Psoas muscle (tissue), 8 donors: ENCODE data around the gene AP1M1. TPM values are rescaled to one million over a fixed set of nuclear protein-coding genes. Genes with fewer than 3 reads are reported as not detected.

ENCODE experiments used
- ATAC-seq, 4 donors: fragments of 200-7000 bp; cut with Tn5 transposase; one replicate each; pipeline ENCODE4 v1.9.1; 2020; ENCODE audit warnings: moderate library complexity in 3 of 4, mild to moderate bottlenecking in 2 of 4
- DNase-seq, 2 donors: peaks; one replicate each; pipeline ENCODE4 v3.0.0-alpha.2; 2020
- H3K27ac ChIP-seq: fragments of 200-600 bp; one replicate; pipeline ENCODE4 v1.8.0; 2022
- H3K27me3 ChIP-seq, 3 donors: fragments of 200-600 bp in 1 of 3; one replicate each; pipeline versions ENCODE4 v1.6.1 to v1.8.0; 2013 to 2022; ENCODE audit warnings: low read length in 2 of 3, mild to moderate bottlenecking in 2 of 3, moderate library complexity in 1 of 3; ENCODE audit not compliant: insufficient read depth in 3 of 3
- H3K36me3 ChIP-seq, 2 donors: fragments of 200-600 bp in 1 of 2; one replicate each; pipeline versions ENCODE4 v1.6.1 to v1.8.0; 2013 to 2022; ENCODE audit warnings: low read depth in 1 of 2, mild to moderate bottlenecking in 1 of 2, moderate library complexity in 1 of 2; ENCODE audit not compliant: insufficient read depth in 1 of 2
- H3K4me1 ChIP-seq: fragments of 200-600 bp; one replicate; pipeline ENCODE4 v1.8.0; 2022
- H3K4me3 ChIP-seq: fragments of 200-600 bp; one replicate; pipeline ENCODE4 v1.8.0; 2022; ENCODE audit warnings: mild to moderate bottlenecking
- H3K9me3 ChIP-seq: fragments of 200-600 bp; one replicate; pipeline ENCODE4 v1.8.0; 2022
- CTCF ChIP-seq: fragments of 200-600 bp; IDR thresholded peaks from one replicate; pipeline ENCODE4 v1.8.0; 2022; ENCODE audit warnings: antibody characterized with exemption
- WGBS, 3 donors: extraction: QIAGEN DNeasy Blood & Tissue Kit; methylation state at CpG; one replicate each; pipeline versions ENCODE4 v1.1.6 to v1.1.7; 2013; 5-methylcytosine and 5-hydroxymethylcytosine counted together
- intact Hi-C, 2 donors: fragments of 100-400 bp; cut with DNase I; formaldehyde crosslinking; loops; one replicate each; pipeline versions ENCODE4 v1.11.0 to v1.14.2; 2022
- polyA plus RNA-seq, 3 donors: library from polyadenylated mRNA; stranded (reverse); fragments of 200-250 nt; gene quantifications; one replicate each; pipeline ENCODE4 v1.2.3, GENCODE V29; 2013
- total RNA-seq, 4 donors: library from RNA; stranded (reverse); fragmentation: NEBNext Ultra II Directional in 2 of 4; extraction: Animal tissue kit (Norgen Biotek cat#: 25700) in 2 of 4; gene quantifications; one replicate each; pipeline versions ENCODE4 v1.2.1 to v1.2.4, GENCODE V29; 2021 to 2023
- donor health status: healthy with polysubstance abuse.
- donor health status: DM: no; HTN: no; CAD: no; lungs with moderate emphysema.
- donor health status: Bipolar disorder and iron deficiency.
- donor health status: healthy.
- donor health status: DM: yes; HTN: yes; CAD: no.
- donor health status: DM: no; HTN: no; CAD: no.
- donor health status: DM: no; HTN: no; CAD: no.
- donor health status: DM: yes; HTN: yes; CAD: no.

The AP1M1 gene
- total and polyA plus RNA-seq, 7 donors = 40.5 to 102 (median 51.0) TPM

GRCh38 chr19:16268676-16269319 lies 71.1 kb downstream of the AP1M1 start:
- 94 to 97% (median 94%) methylated on average over 17 of the region's 17 CpGs for WGBS, 3 donors

GRCh38 chr19:16272945-16273344 lies 75.2 kb downstream of the AP1M1 start:
- ATAC-seq = peak in 2 of 4 donors; percentile 31 to 44
- Histone ChIP-seq H3K9me3 (no peaks in the 10 kb centered on the region), H3K4me3 (no peak overlapping the region), H3K36me3 (no peaks in the 10 kb centered on the region), H3K4me1 (peaks cover 6% of the 10 kb centered on the region), H3K27ac (peak overlapping the region; percentile 44), H3K27me3 (no peaks in the 10 kb centered on the region)
- TF ChIP-seq CTCF = no peak
- DNase-seq = no peak
- 36 to 42% (median 38%) methylated on average over 14 of the region's 14 CpGs for WGBS, 3 donors
- intact Hi-C loops = no loop called here

More at GRCh38 chr19:16268676-16269319, 71.1 kb downstream of the AP1M1 start:
- Histone ChIP-seq H3K4me3 (no peak overlapping the region), H3K9me3 (no peaks in the 10 kb centered on the region), H3K27ac (no peak overlapping the region), H3K36me3 (no peaks in the 10 kb centered on the region), H3K27me3 (no peaks in the 10 kb centered on the region), H3K4me1 (peaks cover 6% of the 10 kb centered on the region)
- ATAC-seq = no peak
- no peak for DNase-seq
- intact Hi-C loops = no loop called here
- no peak for TF ChIP-seq CTCF

- Histone ChIP-seq H3K9me3 (no peaks in the 10 kb centered on the region), H3K4me1 (peaks cover 11% of the 10 kb centered on the region), H3K4me3 (no peak overlapping the region), H3K27me3 (no peaks in the 10 kb centered on the region), H3K36me3 (no peaks in the 10 kb centered on the region), H3K27ac (no peak overlapping the region)
- TF ChIP-seq CTCF = no peak
- DNase-seq (peak in 1 of 2 donors; percentile 64), ATAC-seq (no peak)
- intact Hi-C loops = no loop called here
- 82 to 91% (median 84%) methylated on average over 6 of the region's 6 CpGs for WGBS, 3 donors
Measured at GRCh38 chr19:16274447-16274846, 76.7 kb downstream of the AP1M1 start.

GRCh38 chr19:16280306-16280705 lies 82.6 kb downstream of the AP1M1 start:
- ATAC-seq (no peak), DNase-seq (no peak)
- Histone ChIP-seq H3K4me1 (peaks cover 36% of the 10 kb centered on the region), H3K36me3 (no peaks in the 10 kb centered on the region), H3K27ac (peak overlapping the region; percentile 81), H3K9me3 (no peaks in the 10 kb centered on the region), H3K27me3 (no peaks in the 10 kb centered on the region), H3K4me3 (no peak overlapping the region)
- intact Hi-C loops = loop anchor here in 1 of 2 donors (5.0 kb wide), 1 partner anchor 47 kb away; no protein-coding TSS in a partner anchor
- no peak for TF ChIP-seq CTCF
- 65 to 89% (median 70%) methylated on average over 4 of the region's 4 CpGs for WGBS, 3 donors

- Histone ChIP-seq H3K27me3 (no peaks in the 10 kb centered on the region), H3K9me3 (no peaks in the 10 kb centered on the region), H3K27ac (peak overlapping the region; percentile 89), H3K4me3 (no peak overlapping the region), H3K36me3 (no peaks in the 10 kb centered on the region), H3K4me1 (peaks cover 47% of the 10 kb centered on the region)
- no peak for DNase-seq
- intact Hi-C loops = loop anchor here in 1 of 2 donors (5.0 kb wide), 1 partner anchor 46 kb away; no protein-coding TSS in a partner anchor
- no peak for TF ChIP-seq CTCF
- ATAC-seq = no peak
- WGBS, 3 donors = 96 to 98% (median 96%) methylated on average over 5 of the region's 5 CpGs
Measured at GRCh38 chr19:16281743-16282142, 84.0 kb downstream of the AP1M1 start.
